KMS-11 (cell line): ENCODE results near the gene CLIC3.

Source experiments
- H2AFZ ChIP-seq: fragments of 200-600 bp; sonication (generic); 2 replicates; pipeline ENCODE4 v1.6.1; 2016; ENCODE audit warnings: antibody characterized with exemption, mixed run types, low read depth
- H3K27ac ChIP-seq: fragments of 200-600 bp; sonication (generic); 2 replicates; pipeline ENCODE4 v1.6.1; 2016; ENCODE audit warnings: mild to moderate bottlenecking, mixed run types
- H3K27me3 ChIP-seq: fragments of 200-600 bp; sonication (generic); 2 replicates; pipeline ENCODE4 v1.6.1; 2017; ENCODE audit warnings: mild to moderate bottlenecking, low read depth, mixed run types, moderate library complexity; ENCODE audit not compliant: insufficient read depth
- H3K36me3 ChIP-seq: fragments of 200-600 bp; sonication (generic); 2 replicates; pipeline ENCODE4 v1.6.1; 2017; ENCODE audit warnings: mild to moderate bottlenecking, mixed run types; ENCODE audit not compliant: insufficient read depth
- H3K4me1 ChIP-seq: fragments of 200-600 bp; sonication (generic); 2 replicates; pipeline ENCODE4 v1.6.1; 2016; ENCODE audit warnings: mild to moderate bottlenecking, low read depth, mixed run types; ENCODE audit not compliant: poor library complexity, severe bottlenecking
- H3K4me2 ChIP-seq: fragments of 200-600 bp; sonication (generic); 2 replicates; pipeline ENCODE4 v1.7.0; 2016; ENCODE audit warnings: mild to moderate bottlenecking, mixed run types
- H3K4me3 ChIP-seq: fragments of 200-600 bp; sonication (generic); IDR thresholded peaks from 2 replicates; pipeline ENCODE4 v1.6.1; 2017; ENCODE audit warnings: low read depth, low read length, mixed read lengths; ENCODE audit not compliant: insufficient read depth
- H3K79me2 ChIP-seq: fragments of 200-600 bp; sonication (generic); 2 replicates; pipeline ENCODE4 v1.6.1; 2016; ENCODE audit warnings: low read depth, mixed run types; ENCODE audit not compliant: insufficient read depth
- H3K9ac ChIP-seq: fragments of 200-600 bp; sonication (generic); 2 replicates; pipeline ENCODE4 v1.6.1; 2016; ENCODE audit warnings: mild to moderate bottlenecking, mixed run types
- H4K20me1 ChIP-seq: fragments of 200-600 bp; sonication (generic); 2 replicates; pipeline ENCODE4 v1.6.1; 2016; ENCODE audit warnings: mild to moderate bottlenecking, mixed run types; ENCODE audit not compliant: insufficient read depth
- TF ChIP-seq, protein P1 (sequence below): fragments of 200-600 bp; sonication (generic); conservative IDR thresholded peaks from 2 replicates; pipeline ENCODE4 v1.6.1; 2017; ENCODE audit warnings: low read depth, mild to moderate bottlenecking, antibody characterized with exemption, low read length, moderate library complexity, mixed read lengths

The CLIC3 gene

DNA sequence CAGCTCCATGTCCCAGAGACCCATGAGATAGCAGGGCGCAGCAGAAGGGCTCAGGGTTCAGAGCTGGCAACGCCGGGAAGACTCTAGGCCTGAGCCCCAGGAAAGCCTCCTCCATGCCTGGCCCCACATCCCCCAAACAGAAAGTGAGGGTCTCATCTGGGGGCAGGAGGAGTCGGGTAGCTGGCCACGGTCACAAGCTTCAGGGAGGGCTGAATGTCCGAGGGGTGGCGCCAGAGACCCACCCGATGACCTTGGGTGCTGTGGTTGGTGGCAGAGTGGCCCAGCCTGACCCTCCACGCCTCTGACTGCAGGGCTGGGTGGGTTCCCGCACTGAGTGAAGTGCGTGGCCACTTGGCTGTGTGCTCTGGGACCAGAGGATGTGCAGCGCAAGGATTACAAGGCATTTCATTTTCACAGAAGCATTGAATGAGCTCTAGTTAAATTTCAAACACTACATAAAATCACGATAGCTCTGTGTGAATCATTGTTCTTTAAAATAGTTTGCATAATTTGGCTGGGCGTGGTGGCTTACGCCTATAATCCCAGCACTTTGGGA is 48.3 kb downstream of the CLIC3 start:
- Histone ChIP-seq H3K4me2 (no peak overlapping the region), H3K4me1 (peaks cover 21% of the 10 kb centered on the region), H3K9ac (no peak overlapping the region), H3K36me3 (no peaks in the 10 kb centered on the region), H3K4me3 (no peak overlapping the region), H4K20me1 (no peaks in the 10 kb centered on the region), H3K27me3 (no peaks in the 10 kb centered on the region), H3K79me2 (peaks cover 10% of the 10 kb centered on the region; the same call in 1 of the 2 replicates), H2AFZ (no peak overlapping the region), H3K27ac (no peak overlapping the region)
- TF ChIP-seq, protein P1, sequence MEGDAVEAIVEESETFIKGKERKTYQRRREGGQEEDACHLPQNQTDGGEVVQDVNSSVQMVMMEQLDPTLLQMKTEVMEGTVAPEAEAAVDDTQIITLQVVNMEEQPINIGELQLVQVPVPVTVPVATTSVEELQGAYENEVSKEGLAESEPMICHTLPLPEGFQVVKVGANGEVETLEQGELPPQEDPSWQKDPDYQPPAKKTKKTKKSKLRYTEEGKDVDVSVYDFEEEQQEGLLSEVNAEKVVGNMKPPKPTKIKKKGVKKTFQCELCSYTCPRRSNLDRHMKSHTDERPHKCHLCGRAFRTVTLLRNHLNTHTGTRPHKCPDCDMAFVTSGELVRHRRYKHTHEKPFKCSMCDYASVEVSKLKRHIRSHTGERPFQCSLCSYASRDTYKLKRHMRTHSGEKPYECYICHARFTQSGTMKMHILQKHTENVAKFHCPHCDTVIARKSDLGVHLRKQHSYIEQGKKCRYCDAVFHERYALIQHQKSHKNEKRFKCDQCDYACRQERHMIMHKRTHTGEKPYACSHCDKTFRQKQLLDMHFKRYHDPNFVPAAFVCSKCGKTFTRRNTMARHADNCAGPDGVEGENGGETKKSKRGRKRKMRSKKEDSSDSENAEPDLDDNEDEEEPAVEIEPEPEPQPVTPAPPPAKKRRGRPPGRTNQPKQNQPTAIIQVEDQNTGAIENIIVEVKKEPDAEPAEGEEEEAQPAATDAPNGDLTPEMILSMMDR: no peak; the same call in 1 of the 2 replicates

- Histone ChIP-seq H3K4me3 (no peak overlapping the region), H3K27ac (no peak overlapping the region), H3K36me3 (no peaks in the 10 kb centered on the region), H4K20me1 (no peaks in the 10 kb centered on the region), H2AFZ (no peak overlapping the region), H3K9ac (no peak overlapping the region), H3K27me3 (no peaks in the 10 kb centered on the region), H3K79me2 (peaks cover 17% of the 10 kb centered on the region; the same call in 1 of the 2 replicates), H3K4me2 (no peak overlapping the region), H3K4me1 (peaks cover 21% of the 10 kb centered on the region)
- TF ChIP-seq, protein P1: no peak
These were observed 49.1 kb downstream of the CLIC3 start for GRCh38 chr9:136947028-136947891.

DNA sequence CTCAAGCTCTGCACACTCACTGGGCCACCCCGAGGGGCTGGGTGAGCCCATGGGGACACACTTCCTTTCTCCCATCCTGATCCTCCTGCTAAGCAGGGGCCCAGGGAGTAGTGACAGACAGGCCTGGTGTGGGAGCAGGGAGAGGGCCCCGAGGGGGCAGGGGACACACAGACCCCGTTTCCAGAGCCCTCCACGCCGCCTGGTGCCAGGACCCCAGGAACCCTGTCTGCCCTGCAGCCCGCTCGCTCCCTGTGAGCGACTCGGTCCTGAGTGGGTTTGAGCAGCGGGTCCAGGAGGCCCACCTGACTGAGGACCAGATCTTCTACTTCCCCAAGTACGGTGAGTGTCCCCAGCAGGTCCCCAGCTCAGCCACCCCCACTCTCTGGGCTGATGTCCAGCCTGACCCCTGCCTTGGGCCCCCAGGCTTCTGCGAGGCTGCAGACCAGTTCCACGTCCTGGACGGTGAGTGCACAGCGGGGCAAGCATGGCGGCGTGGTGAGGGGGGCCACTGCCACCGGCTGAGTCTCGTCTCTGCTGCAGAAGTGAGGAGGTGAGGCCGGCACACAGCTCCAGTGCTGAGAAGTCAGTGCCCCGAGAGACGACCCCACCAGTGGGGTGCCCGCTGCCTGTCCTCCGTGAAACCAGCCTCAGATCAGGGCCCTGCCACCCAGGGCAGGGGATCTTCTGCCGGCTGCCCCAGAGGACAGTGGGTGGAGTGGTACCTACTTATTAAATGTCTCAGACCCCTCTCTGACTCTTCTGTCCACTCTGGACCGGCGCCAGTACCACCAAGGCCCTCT is 49.9 kb downstream of the CLIC3 start:
- TF ChIP-seq, protein P1: no peak
- H3K27me3 ChIP-seq: no peaks in the 10 kb centered on the region
- no peaks in the 10 kb centered on the region for H4K20me1 ChIP-seq
- no peak overlapping the region for H3K27ac ChIP-seq
- H3K4me2 ChIP-seq: no peak overlapping the region
- H3K4me1 ChIP-seq: peaks cover 21% of the 10 kb centered on the region
- no peak overlapping the region for H3K9ac ChIP-seq
- H3K36me3 ChIP-seq: no peaks in the 10 kb centered on the region
- peaks cover 18% of the 10 kb centered on the region; the same call in 1 of the 2 replicates for H3K79me2 ChIP-seq
- H3K4me3 ChIP-seq: no peak overlapping the region
- no peak overlapping the region for H2AFZ ChIP-seq

- Histone ChIP-seq H3K27me3 (no peaks in the 10 kb centered on the region), H4K20me1 (no peaks in the 10 kb centered on the region), H3K4me2 (no peak overlapping the region), H3K4me3 (no peak overlapping the region), H3K79me2 (peaks cover 18% of the 10 kb centered on the region; the same call in 1 of the 2 replicates), H3K4me1 (peaks cover 20% of the 10 kb centered on the region), H3K9ac (no peak overlapping the region), H3K36me3 (peaks cover 3% of the 10 kb centered on the region; the same call in 1 of the 2 replicates), H2AFZ (no peak overlapping the region), H3K27ac (no peak overlapping the region)
- TF ChIP-seq, protein P1: no peak
These were observed 50.8 kb downstream of the CLIC3 start for GRCh38 chr9:136945333-136946227.
